Measurements from ENCODE around the gene RAB9A. TPM values are rescaled to one million over a fixed set of nuclear protein-coding genes. Genes with fewer than 3 reads are reported as not detected.
A peak's percentile ranks its signal among the peaks of the same experiment; 100 is the strongest.

Gene RAB9A
- total and polyA plus RNA-seq, 10 of the 15 experiments (the other 5 are each of a cell fraction or from before 2014, with no cell fraction given), result 42.1 to 142 (median 49.9) TPM

GRCh38 chrX:13670197-13670596 lies 18.7 kb upstream of the RAB9A start (continued):
- peak; percentile 18; the same call in 1 of the 3 replicates for TF ChIP-seq POU2F2 (IDR thresholded peaks at IDR 0.05; ENCODE audit: borderline replicate concordance, low read depth, low read length)
- no peak for TF ChIP-seq PML (IDR thresholded peaks at IDR 0.05; ENCODE audit: low read length)
- TF ChIP-seq SUZ12 (IDR thresholded peaks at IDR 0.05; ENCODE audit: unreplicated experiment), result no peak
- no peak for TF ChIP-seq GATAD2B (conservative IDR thresholded peaks at IDR 0.05; ENCODE audit: low read depth)
- TF ChIP-seq ZSCAN29 (IDR thresholded peaks at IDR 0.05), result no peak

- in situ Hi-C loops (cut with MboI), result loop anchor here (25.0 kb wide), 1 partner anchor 711 kb away; no protein-coding TSS in a partner anchor
- FAIRE-seq, result no peak
- ATAC-seq, result no peak
- Histone ChIP-seq H3K4me3 (no peak overlapping the region), H3K36me3 (ENCODE audit: control insufficient read depth in 2 of 2, insufficient read depth in 2 of 2, low read length in 1 of 2) (no peaks in the 10 kb centered on the region), H3K4me2 (ENCODE audit: control insufficient read depth, insufficient read depth) (no peak overlapping the region), H3K9ac (ENCODE audit: control insufficient read depth, insufficient read depth, low read length) (no peak overlapping the region), H3K9me3 (replicated peaks; ENCODE audit: control insufficient read depth, insufficient read depth, low read length) (no peaks in the 10 kb centered on the region), H3K27me3 (replicated peaks in 1 of 2; ENCODE audit: control insufficient read depth in 2 of 2, insufficient read depth in 2 of 2, low read length in 1 of 2) (no peaks in the 10 kb centered on the region), H4K20me1 (ENCODE audit: control insufficient read depth, insufficient read depth) (no peaks in the 10 kb centered on the region), H3K27ac (ENCODE audit: control insufficient read depth, insufficient read depth) (no peak overlapping the region), H3K4me1 (ENCODE audit: control insufficient read depth, insufficient read depth, low read length) (peaks cover 28% of the 10 kb centered on the region), H2AFZ (ENCODE audit: control insufficient read depth, low read depth, low read length) (no peak overlapping the region), H3K79me2 (ENCODE audit: control insufficient read depth, insufficient read depth, low read length) (peaks cover 5% of the 10 kb centered on the region; the same call in 1 of the 2 replicates)
- intact Hi-C loops (cut with micrococcal nuclease; ENCODE audit: unreplicated experiment), result loop anchor here (5.0 kb wide), 1 partner anchor 586 kb away; no protein-coding TSS in a partner anchor
- RAD21 ChIA-PET (ENCODE audit: unreplicated experiment), result interaction anchor here (0.7 to 1.0 kb wide), 3 partner anchors 12 to 23 kb away, joined by 3 to 4 read pairs (median 4); no protein-coding TSS in a partner anchor
- DNase-seq (ENCODE audit: low read depth, low spot score), result no peak
- POLR2A ChIA-PET, result interaction anchor here (0.7 to 1.1 kb wide), 3 partner anchors 12 to 17 kb away, joined by 3 to 4 read pairs (median 3); partner anchors contain the start of gene RAB9A
- no peak for TF ChIP-seq USF1 (IDR thresholded peaks at IDR 0.05; ENCODE audit: borderline replicate concordance, extremely low read length, insufficient read depth, low read depth, low read length)
- CTCF ChIA-PET, result interaction anchor here (1.3 kb wide), 1 partner anchor 15 kb away, joined by 4 read pairs; no protein-coding TSS in a partner anchor
- BruUV-seq (replicated peaks), result no TSS peak
- SMC1A ChIA-PET (ENCODE audit: uncharacterized antibody, unreplicated experiment), result interaction anchor here (0.6 to 1.2 kb wide), 4 partner anchors 12 to 25 kb away, joined by 3 to 4 read pairs (median 3); no protein-coding TSS in a partner anchor
Observed at GRCh38 chrX:13673016-13673415, 15.9 kb upstream of the RAB9A start.
